ENCODE results near the gene PNMA8B. TPM values are rescaled to one million over a fixed set of nuclear protein-coding genes. Genes with fewer than 3 reads are reported as not detected.

PNMA8B gene
- total RNA-seq, 1 donor from 2014 or later: 1.5 TPM

DNA sequence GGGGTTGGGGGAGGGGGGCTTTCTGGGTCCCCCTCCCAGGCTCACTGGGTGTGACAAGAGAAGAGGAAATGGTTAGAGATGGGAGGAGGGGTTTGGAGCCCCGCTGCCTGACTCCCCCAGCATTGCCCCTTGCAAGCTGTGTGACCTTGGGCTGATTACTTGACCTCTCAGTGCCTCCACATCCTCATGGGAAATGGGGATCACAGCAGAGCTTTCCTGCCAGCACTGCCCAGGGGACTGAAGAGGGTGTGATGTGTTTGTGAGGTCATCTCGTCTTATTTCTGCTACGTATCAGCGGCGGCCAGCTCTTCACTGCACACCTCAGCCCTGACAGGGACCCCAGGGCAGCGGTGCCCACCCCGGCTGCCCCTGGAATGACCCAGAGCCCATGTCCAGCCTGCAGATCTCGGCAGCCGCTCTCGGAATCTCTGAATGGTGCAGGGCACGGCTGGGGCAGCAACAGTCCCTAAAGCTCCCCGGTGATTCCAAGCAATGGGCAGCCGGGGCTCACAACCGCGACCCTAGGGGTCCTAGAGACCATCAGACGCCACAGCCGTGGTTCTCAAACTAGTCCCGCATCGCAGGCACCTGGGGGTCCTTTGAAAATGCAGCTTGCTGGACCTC is 8.4 kb downstream of the PNMA8B start:
- H3K4me1 ChIP-seq: peaks cover 23% of the 10 kb centered on the region
- peaks cover 49% of the 10 kb centered on the region for H3K27me3 ChIP-seq (ENCODE audit: low read depth)
- H3K27ac ChIP-seq: no peak overlapping the region
- TF ChIP-seq, protein P1, sequence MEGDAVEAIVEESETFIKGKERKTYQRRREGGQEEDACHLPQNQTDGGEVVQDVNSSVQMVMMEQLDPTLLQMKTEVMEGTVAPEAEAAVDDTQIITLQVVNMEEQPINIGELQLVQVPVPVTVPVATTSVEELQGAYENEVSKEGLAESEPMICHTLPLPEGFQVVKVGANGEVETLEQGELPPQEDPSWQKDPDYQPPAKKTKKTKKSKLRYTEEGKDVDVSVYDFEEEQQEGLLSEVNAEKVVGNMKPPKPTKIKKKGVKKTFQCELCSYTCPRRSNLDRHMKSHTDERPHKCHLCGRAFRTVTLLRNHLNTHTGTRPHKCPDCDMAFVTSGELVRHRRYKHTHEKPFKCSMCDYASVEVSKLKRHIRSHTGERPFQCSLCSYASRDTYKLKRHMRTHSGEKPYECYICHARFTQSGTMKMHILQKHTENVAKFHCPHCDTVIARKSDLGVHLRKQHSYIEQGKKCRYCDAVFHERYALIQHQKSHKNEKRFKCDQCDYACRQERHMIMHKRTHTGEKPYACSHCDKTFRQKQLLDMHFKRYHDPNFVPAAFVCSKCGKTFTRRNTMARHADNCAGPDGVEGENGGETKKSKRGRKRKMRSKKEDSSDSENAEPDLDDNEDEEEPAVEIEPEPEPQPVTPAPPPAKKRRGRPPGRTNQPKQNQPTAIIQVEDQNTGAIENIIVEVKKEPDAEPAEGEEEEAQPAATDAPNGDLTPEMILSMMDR (IDR thresholded peaks at IDR 0.05): no peak
- peak overlapping the region; percentile 41 for H3K4me3 ChIP-seq
- DNase-seq: no peak
- ATAC-seq: no peak
- intact Hi-C loops (cut with DNase I): loop anchor here (10.0 kb wide), 1 partner anchor 82 kb away; no protein-coding TSS in a partner anchor
- H3K9me3 ChIP-seq: no peaks in the 10 kb centered on the region
- H3K36me3 ChIP-seq: no peaks in the 10 kb centered on the region

DNA sequence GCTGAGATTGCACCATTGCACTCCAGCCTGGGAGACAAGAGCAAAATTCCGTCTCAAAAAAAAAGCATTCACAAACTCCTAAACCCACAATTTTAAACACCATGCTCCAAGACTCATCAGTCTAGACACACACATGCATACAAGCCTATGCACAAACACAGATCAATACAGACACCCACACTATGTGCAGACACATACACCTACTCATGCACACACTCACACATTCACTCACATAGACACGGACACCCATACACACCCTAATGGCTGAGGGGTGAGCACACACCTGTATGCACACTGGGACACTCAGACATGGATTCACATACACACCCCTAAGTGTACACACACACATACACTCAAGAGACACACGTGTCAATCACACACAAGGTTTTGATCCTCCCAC is 9.3 kb downstream of the PNMA8B start:
- Histone ChIP-seq H3K27ac (no peak overlapping the region), H3K27me3 (ENCODE audit: low read depth) (peaks cover 42% of the 10 kb centered on the region), H3K36me3 (no peaks in the 10 kb centered on the region), H3K9me3 (no peaks in the 10 kb centered on the region), H3K4me3 (no peak overlapping the region), H3K4me1 (peaks cover 23% of the 10 kb centered on the region)
- intact Hi-C loops (cut with DNase I): loop anchor here (10.0 kb wide), 1 partner anchor 82 kb away; no protein-coding TSS in a partner anchor
- TF ChIP-seq, protein P1 (IDR thresholded peaks at IDR 0.05): no peak
- no peak for DNase-seq
- no peak for ATAC-seq

DNA sequence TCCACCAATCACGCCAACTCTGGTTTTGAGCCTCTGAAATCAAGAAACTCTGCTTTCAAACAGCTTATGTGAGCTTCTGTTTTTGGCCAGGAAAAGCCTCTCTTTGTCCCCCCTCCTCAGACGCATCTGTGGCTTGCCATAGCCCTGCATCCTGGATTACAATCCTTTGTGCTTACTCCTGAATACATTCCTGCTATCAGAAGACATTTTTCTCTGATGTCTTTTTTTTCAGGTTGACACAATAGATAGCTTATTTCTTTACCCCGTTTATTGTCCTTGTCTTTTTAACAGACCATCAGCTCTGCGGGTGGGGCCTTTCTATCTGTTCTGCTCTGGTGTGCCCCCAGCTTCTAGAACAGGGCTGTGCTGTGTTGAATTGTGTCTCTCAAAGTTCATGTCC is 11.0 kb downstream of the PNMA8B start:
- Histone ChIP-seq H3K9me3 (no peaks in the 10 kb centered on the region), H3K4me3 (no peak overlapping the region), H3K36me3 (no peaks in the 10 kb centered on the region), H3K27ac (no peak overlapping the region), H3K27me3 (ENCODE audit: low read depth) (peaks cover 29% of the 10 kb centered on the region), H3K4me1 (peaks cover 15% of the 10 kb centered on the region)
- DNase-seq (no peak), ATAC-seq (no peak)
- intact Hi-C loops (cut with DNase I): loop anchor here (10.0 kb wide), 1 partner anchor 80 kb away; no protein-coding TSS in a partner anchor
- TF ChIP-seq, protein P1 (IDR thresholded peaks at IDR 0.05): no peak

DNA sequence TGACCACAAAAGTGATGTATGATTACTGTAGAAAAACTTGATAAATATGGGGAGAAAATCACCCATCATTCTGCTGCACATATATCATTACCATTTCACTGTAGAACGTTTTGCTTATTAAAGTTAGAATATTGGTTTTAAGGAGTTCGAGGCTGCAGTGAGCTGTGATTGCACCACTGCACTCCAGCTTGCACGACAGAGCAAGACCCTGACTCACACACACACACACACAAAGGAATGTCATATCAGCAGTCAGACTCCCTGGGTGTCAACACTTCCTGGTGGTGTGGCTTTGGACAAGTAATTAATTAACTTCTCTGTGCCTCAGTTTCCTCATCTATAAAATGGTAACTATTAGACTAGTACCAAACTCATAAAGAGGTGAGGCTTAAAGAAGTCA is 13.0 kb downstream of the PNMA8B start:
- no peak for DNase-seq
- H3K9me3 ChIP-seq: no peaks in the 10 kb centered on the region
- no peaks in the 10 kb centered on the region for H3K36me3 ChIP-seq
- TF ChIP-seq, protein P1 (IDR thresholded peaks at IDR 0.05): no peak
- no peak overlapping the region for H3K27ac ChIP-seq
- ATAC-seq: no peak
- H3K27me3 ChIP-seq (ENCODE audit: low read depth): peaks cover 9% of the 10 kb centered on the region
- peaks cover 6% of the 10 kb centered on the region for H3K4me1 ChIP-seq
- no peak overlapping the region for H3K4me3 ChIP-seq
- intact Hi-C loops (cut with DNase I): loop anchor here (10.0 kb wide), 1 partner anchor 78 kb away; no protein-coding TSS in a partner anchor

DNA sequence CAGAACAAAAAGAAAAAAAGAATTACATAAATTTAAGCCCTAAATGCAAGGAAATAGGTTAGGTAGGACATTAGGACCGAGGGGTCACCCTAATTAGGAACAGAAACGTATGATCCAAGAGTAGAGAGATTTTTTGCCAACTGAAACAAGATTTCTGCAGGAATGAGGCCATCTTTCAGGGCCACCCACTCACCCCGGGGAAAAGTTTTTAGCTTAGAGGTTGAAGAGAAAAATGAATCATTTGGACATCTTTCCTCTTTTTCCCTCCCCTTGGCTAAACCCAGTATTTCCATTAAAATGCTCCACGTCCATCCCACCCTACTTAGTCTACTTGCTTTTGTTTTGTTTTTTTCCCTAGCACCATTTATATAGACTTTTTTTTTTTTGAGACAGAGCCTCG is 13.7 kb downstream of the PNMA8B start:
- intact Hi-C loops (cut with DNase I): loop anchor here (10.0 kb wide), 1 partner anchor 77 kb away; no protein-coding TSS in a partner anchor
- no peak for ATAC-seq

More for the DNA sequence above, 13.7 kb downstream of the PNMA8B start:
- Histone ChIP-seq H3K27ac (no peak overlapping the region), H3K4me1 (no peaks in the 10 kb centered on the region), H3K9me3 (no peaks in the 10 kb centered on the region), H3K36me3 (no peaks in the 10 kb centered on the region), H3K27me3 (ENCODE audit: low read depth) (peaks cover 2% of the 10 kb centered on the region), H3K4me3 (no peak overlapping the region)
- DNase-seq: no peak
- TF ChIP-seq, protein P1 (IDR thresholded peaks at IDR 0.05): no peak
